Sigmoid colon (tissue), 7 donors: ENCODE results near the gene MACF1. TPM values are rescaled to one million over a fixed set of nuclear protein-coding genes. Genes with fewer than 3 reads are reported as not detected.

Source experiments
- DNase-seq: peaks from one replicate; pipeline ENCODE4 v3.0.0-alpha.2; 2019
- H3K27ac ChIP-seq, 4 donors: fragments of 200-600 bp; sonication (generic); one replicate each; pipeline ENCODE4 v1.5.1; 2016 to 2019; ENCODE audit warnings: mild to moderate bottlenecking in 1 of 4
- H3K27me3 ChIP-seq, 3 donors: fragments of 200-600 bp; sonication (generic); one replicate each; pipeline ENCODE4 v1.5.1; 2019; ENCODE audit warnings: mild to moderate bottlenecking in 1 of 3
- H3K36me3 ChIP-seq, 4 donors: fragments of 200-600 bp; sonication (generic); one replicate each; pipeline ENCODE4 v1.5.1; 2016 to 2019
- H3K4me1 ChIP-seq, 4 donors: fragments of 200-600 bp; sonication (generic); one replicate each; pipeline ENCODE4 v1.5.1; 2017 to 2019
- H3K4me3 ChIP-seq, 4 donors: fragments of 200-600 bp; sonication (generic); one replicate each; pipeline ENCODE4 v1.5.1; 2017 to 2019; ENCODE audit warnings: mild to moderate bottlenecking in 2 of 4, moderate library complexity in 1 of 4
- H3K9me3 ChIP-seq, 4 donors: fragments of 200-600 bp in 3 of 4; sonication (generic) in 3 of 4; one replicate each; pipeline versions ENCODE4 v1.5.1 to v1.6.1; 2013 to 2019
- CTCF ChIP-seq, 4 experiments: fragments of 450-650 bp in 3 of 4; fragments of 200-600 bp in 1 of 4; IDR thresholded peaks; one replicate each; pipeline ENCODE4 v1.5.1; 2016 to 2019; ENCODE audit warnings: antibody characterized with exemption in 4 of 4, mild to moderate bottlenecking in 3 of 4, moderate library complexity in 2 of 4
- EP300 ChIP-seq, 4 donors: sonication (generic); formaldehyde crosslinking; IDR thresholded peaks; one replicate each; pipeline ENCODE4 v1.6.1; 2017; ENCODE audit warnings: antibody characterized with exemption in 4 of 4
- POLR2A ChIP-seq, 2 donors: fragments of 450-650 bp; IDR thresholded peaks; one replicate each; pipeline ENCODE4 v1.6.1; 2016; ENCODE audit warnings: antibody characterized with exemption in 2 of 2, mild to moderate bottlenecking in 2 of 2, moderate library complexity in 2 of 2
- POLR2AphosphoS5 ChIP-seq, 4 donors: sonication (generic); formaldehyde crosslinking; IDR thresholded peaks; one replicate each; pipeline ENCODE4 v1.6.1; 2017; ENCODE audit warnings: antibody characterized with exemption in 4 of 4
- WGBS, 2 donors: extraction: QIAGEN DNeasy Blood & Tissue Kit; methylation state at CpG; one replicate each; pipeline ENCODE4 v1.1.7; 2013; 5-methylcytosine and 5-hydroxymethylcytosine counted together
- intact Hi-C: fragments of 100-400 bp; cut with DNase I; formaldehyde crosslinking; loops from one replicate; pipeline ENCODE4 v1.15.1; 2023
- polyA plus RNA-seq, 3 donors: library from polyadenylated mRNA; stranded (reverse); fragments of 200-250 nt; gene quantifications; one replicate each; pipeline ENCODE4 v1.2.3, GENCODE V29; 2013
- total RNA-seq, 4 donors: library from RNA; depleted of rRNA; stranded (reverse); fragments of >200 nt; gene quantifications; one replicate each; pipeline ENCODE4 v1.1.0, GENCODE V29; 2016
- donor health status: healthy with polysubstance abuse.
- donor health status: Bipolar disorder and iron deficiency.
- donor health status: healthy.

The MACF1 gene
- total and polyA plus RNA-seq, 7 donors = 16.0 to 657 (median 292) TPM

- peaks cover 0 to 8% (median 1%) of the 10 kb centered on the region in 4 donors for H3K4me1 ChIP-seq
- TF ChIP-seq POLR2A (IDR thresholded peaks at IDR 0.05) (no peak), POLR2AphosphoS5 (IDR thresholded peaks at IDR 0.05) (no peak), CTCF (IDR thresholded peaks at IDR 0.05) (no peak)
- H3K9me3 ChIP-seq = no peaks in the 10 kb centered on the region
- H3K27me3 ChIP-seq = no peaks in the 10 kb centered on the region
- H3K36me3 ChIP-seq = peaks cover 65 to 100% (median 93%) of the 10 kb centered on the region in 4 donors
- intact Hi-C loops = no loop called here
- 94% methylated on average over 7 of the region's 7 CpGs for WGBS, 2 donors
- peak overlapping the region in 1 of 4 donors; percentile 43 for H3K27ac ChIP-seq
- DNase-seq = no peak
- no peak overlapping the region for H3K4me3 ChIP-seq
Measured at GRCh38 chr1:39452081-39452480, 247.6 kb downstream of the MACF1 start.

GRCh38 chr1:39452540-39452939 is 248.0 kb downstream of the MACF1 start:
- 96% methylated on average over 5 of the region's 5 CpGs for WGBS, 2 donors
- Histone ChIP-seq H3K4me3 (no peak overlapping the region), H3K36me3 (peaks cover 62 to 100% (median 93%) of the 10 kb centered on the region in 4 donors), H3K27ac (no peak overlapping the region), H3K4me1 (peaks cover 0 to 8% (median 1%) of the 10 kb centered on the region in 4 donors), H3K9me3 (no peaks in the 10 kb centered on the region), H3K27me3 (no peaks in the 10 kb centered on the region)
- no peak for DNase-seq
- TF ChIP-seq EP300 (IDR thresholded peaks at IDR 0.05) (no peak), POLR2A (IDR thresholded peaks at IDR 0.05) (no peak), POLR2AphosphoS5 (IDR thresholded peaks at IDR 0.05) (no peak), CTCF (IDR thresholded peaks at IDR 0.05) (no peak)
- intact Hi-C loops = no loop called here

GRCh38 chr1:39453603-39454002 is 249.1 kb downstream of the MACF1 start:
- Histone ChIP-seq H3K4me3 (no peak overlapping the region), H3K27ac (peak overlapping the region in 2 of 4 donors; percentile 31 to 40), H3K4me1 (peaks cover 0 to 8% (median 4%) of the 10 kb centered on the region in 4 donors), H3K27me3 (no peaks in the 10 kb centered on the region), H3K36me3 (peaks cover 58 to 100% (median 94%) of the 10 kb centered on the region in 4 donors), H3K9me3 (no peaks in the 10 kb centered on the region)
- 76 to 83% methylated on average over 8 of the region's 8 CpGs for WGBS, 2 donors
- TF ChIP-seq CTCF (IDR thresholded peaks at IDR 0.05) (no peak), POLR2A (IDR thresholded peaks at IDR 0.05) (no peak), EP300 (IDR thresholded peaks at IDR 0.05) (no peak), POLR2AphosphoS5 (IDR thresholded peaks at IDR 0.05) (no peak)
- intact Hi-C loops = no loop called here
- DNase-seq = peak; percentile 89

- intact Hi-C loops = no loop called here
- no peak overlapping the region for H3K4me3 ChIP-seq
- H3K27me3 ChIP-seq = no peaks in the 10 kb centered on the region
- no peak for DNase-seq
- TF ChIP-seq POLR2AphosphoS5 (IDR thresholded peaks at IDR 0.05) (no peak), CTCF (IDR thresholded peaks at IDR 0.05) (no peak), POLR2A (IDR thresholded peaks at IDR 0.05) (no peak), EP300 (IDR thresholded peaks at IDR 0.05) (no peak)
- H3K4me1 ChIP-seq = peaks cover 0 to 5% (median 0%) of the 10 kb centered on the region in 4 donors
- peak overlapping the region in 1 of 4 donors; percentile 11 for H3K27ac ChIP-seq
- 88 to 91% methylated on average over 4 of the region's 4 CpGs for WGBS, 2 donors
- peaks cover 51 to 100% (median 96%) of the 10 kb centered on the region in 4 donors for H3K36me3 ChIP-seq
- H3K9me3 ChIP-seq = no peaks in the 10 kb centered on the region
Measured at GRCh38 chr1:39458991-39459390, 254.5 kb downstream of the MACF1 start.

- Histone ChIP-seq H3K9me3 (no peaks in the 10 kb centered on the region), H3K27me3 (no peaks in the 10 kb centered on the region), H3K4me3 (no peak overlapping the region), H3K4me1 (peaks cover 0 to 13% (median 6%) of the 10 kb centered on the region in 4 donors), H3K36me3 (peaks cover 27 to 100% (median 72%) of the 10 kb centered on the region in 4 donors), H3K27ac (no peak overlapping the region)
- intact Hi-C loops = no loop called here
- TF ChIP-seq POLR2AphosphoS5 (IDR thresholded peaks at IDR 0.05) = no peak
- no peak for TF ChIP-seq CTCF (IDR thresholded peaks at IDR 0.05)
- TF ChIP-seq EP300 (IDR thresholded peaks at IDR 0.05) = no peak
- no peak for TF ChIP-seq POLR2A (IDR thresholded peaks at IDR 0.05)
- DNase-seq = no peak
- WGBS, 2 donors = 82 to 84% methylated on average over 1 of the region's 1 CpG
Measured at GRCh38 chr1:39462074-39462473, 257.6 kb downstream of the MACF1 start.
